ENCODE results near the gene ATP4B.
"Not testable (repeated sequence)": the region's sequence is repeated elsewhere in the genome, so short reads cannot be mapped to it uniquely, and the experiment has no call there.

Gene ATP4B

GRCh38 chr13:113625965-113626721 is 31.9 kb downstream of the ATP4B start:
- peak; percentile 90 for DNase-seq (ENCODE audit: low read depth)

- not testable (repeated sequence) for DNase-seq (ENCODE audit: low read depth)
These were observed 33.2 kb downstream of the ATP4B start for GRCh38 chr13:113624640-113625304.

- no peak for DNase-seq (ENCODE audit: low read depth)
These were observed 33.8 kb downstream of the ATP4B start for GRCh38 chr13:113624235-113624587.

GRCh38 chr13:113623491-113624234 is 34.3 kb downstream of the ATP4B start:
- peak; percentile 57 for DNase-seq (ENCODE audit: low read depth)

GRCh38 chr13:113622791-113623490 is 35.1 kb downstream of the ATP4B start:
- DNase-seq (ENCODE audit: low read depth) = no peak

- DNase-seq (ENCODE audit: low read depth) = not testable (repeated sequence)
These were observed 35.9 kb downstream of the ATP4B start for GRCh38 chr13:113621986-113622550.

GRCh38 chr13:113621498-113621897 is 36.5 kb downstream of the ATP4B start:
- peak; percentile 47 for DNase-seq (ENCODE audit: low read depth)

GRCh38 chr13:113621046-113621445 is 37.0 kb downstream of the ATP4B start:
- DNase-seq (ENCODE audit: low read depth) = no peak

GRCh38 chr13:113620036-113620796 is 37.8 kb downstream of the ATP4B start:
- DNase-seq (ENCODE audit: low read depth) = no peak

- DNase-seq (ENCODE audit: low read depth) = no peak
These were observed 39.5 kb downstream of the ATP4B start for GRCh38 chr13:113618455-113618854.

- DNase-seq (ENCODE audit: low read depth) = no peak
These were observed 40.0 kb downstream of the ATP4B start for GRCh38 chr13:113617961-113618360.

- DNase-seq (ENCODE audit: low read depth) = no peak
These were observed 40.8 kb downstream of the ATP4B start for GRCh38 chr13:113616991-113617749.

- DNase-seq (ENCODE audit: low read depth) = no peak
These were observed 41.6 kb downstream of the ATP4B start for GRCh38 chr13:113616281-113616906.

GRCh38 chr13:113613789-113614379 is 44.1 kb downstream of the ATP4B start:
- DNase-seq (ENCODE audit: low read depth) = no peak

- DNase-seq (ENCODE audit: low read depth) = no peak
These were observed 45.4 kb downstream of the ATP4B start for GRCh38 chr13:113612607-113613006.

GRCh38 chr13:113611996-113612395 is 46.0 kb downstream of the ATP4B start:
- DNase-seq (ENCODE audit: low read depth) = no peak

GRCh38 chr13:113610266-113610665 is 47.7 kb downstream of the ATP4B start:
- no peak for DNase-seq (ENCODE audit: low read depth)

GRCh38 chr13:113609616-113610015 is 48.4 kb downstream of the ATP4B start:
- DNase-seq (ENCODE audit: low read depth) = no peak

- no peak for DNase-seq (ENCODE audit: low read depth)
These were observed 48.9 kb downstream of the ATP4B start for GRCh38 chr13:113608967-113609533.

Data from EH (cell line).